ENCODE data around the gene ZNF491.
A peak's percentile ranks its signal among the peaks of the same experiment; 100 is the strongest.

ZNF491 gene

GRCh38 chr19:11759805-11760204 is 38.5 kb upstream of the ZNF491 start:
- H3K36me3 ChIP-seq (replicated peaks) = no peaks in the 10 kb centered on the region
- H3K27ac ChIP-seq = no peak overlapping the region
- no peak overlapping the region for H3K4me3 ChIP-seq (ENCODE audit: low read depth, low read length)
- H3K27me3 ChIP-seq (replicated peaks) = no peaks in the 10 kb centered on the region
- no peak for TF ChIP-seq CTCF (IDR thresholded peaks at IDR 0.05; ENCODE audit: low read depth, low read length, missing control alignments)
- DNase-seq = no peak
- in situ Hi-C loops (cut with HindIII; ENCODE audit: low pct_ligation_motif_present, low sequenced_read_pairs) = no loop called here

DNA sequence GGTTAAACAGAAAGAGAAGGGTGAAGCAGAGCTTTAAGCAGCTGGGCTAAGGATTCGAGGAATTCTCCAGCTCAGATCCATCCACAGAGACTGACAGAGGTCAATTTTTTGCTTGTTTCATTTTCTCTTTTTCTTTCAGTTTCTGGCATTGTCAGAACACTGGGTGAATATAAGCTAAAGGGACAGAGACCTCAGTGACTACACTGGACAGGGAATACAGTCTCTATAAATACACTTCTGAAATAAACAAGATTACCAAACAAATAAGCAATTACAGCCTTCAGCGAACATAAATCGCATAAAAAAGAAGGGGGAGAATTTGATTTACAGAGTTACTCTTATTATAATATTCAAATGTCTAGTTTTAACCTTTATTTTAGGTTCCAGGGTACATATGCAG is 35.2 kb upstream of the ZNF491 start:
- H3K27ac ChIP-seq = no peak overlapping the region
- in situ Hi-C loops (cut with HindIII; ENCODE audit: low pct_ligation_motif_present, low sequenced_read_pairs) = no loop called here
- DNase-seq = no peak
- no peak overlapping the region for H3K4me3 ChIP-seq (ENCODE audit: low read depth, low read length)
- no peaks in the 10 kb centered on the region for H3K27me3 ChIP-seq (replicated peaks)
- no peak for TF ChIP-seq CTCF (IDR thresholded peaks at IDR 0.05; ENCODE audit: low read depth, low read length, missing control alignments)
- no peaks in the 10 kb centered on the region for H3K36me3 ChIP-seq (replicated peaks)

- TF ChIP-seq CTCF (IDR thresholded peaks at IDR 0.05; ENCODE audit: low read depth, low read length, missing control alignments) = no peak
- no peak overlapping the region for H3K4me3 ChIP-seq (ENCODE audit: low read depth, low read length)
- H3K36me3 ChIP-seq (replicated peaks) = no peaks in the 10 kb centered on the region
- H3K27me3 ChIP-seq (replicated peaks) = no peaks in the 10 kb centered on the region
- in situ Hi-C loops (cut with HindIII; ENCODE audit: low pct_ligation_motif_present, low sequenced_read_pairs) = no loop called here
- H3K27ac ChIP-seq = no peak overlapping the region
- DNase-seq = no peak
These were observed 34.7 kb upstream of the ZNF491 start for GRCh38 chr19:11763611-11764010.

DNA sequence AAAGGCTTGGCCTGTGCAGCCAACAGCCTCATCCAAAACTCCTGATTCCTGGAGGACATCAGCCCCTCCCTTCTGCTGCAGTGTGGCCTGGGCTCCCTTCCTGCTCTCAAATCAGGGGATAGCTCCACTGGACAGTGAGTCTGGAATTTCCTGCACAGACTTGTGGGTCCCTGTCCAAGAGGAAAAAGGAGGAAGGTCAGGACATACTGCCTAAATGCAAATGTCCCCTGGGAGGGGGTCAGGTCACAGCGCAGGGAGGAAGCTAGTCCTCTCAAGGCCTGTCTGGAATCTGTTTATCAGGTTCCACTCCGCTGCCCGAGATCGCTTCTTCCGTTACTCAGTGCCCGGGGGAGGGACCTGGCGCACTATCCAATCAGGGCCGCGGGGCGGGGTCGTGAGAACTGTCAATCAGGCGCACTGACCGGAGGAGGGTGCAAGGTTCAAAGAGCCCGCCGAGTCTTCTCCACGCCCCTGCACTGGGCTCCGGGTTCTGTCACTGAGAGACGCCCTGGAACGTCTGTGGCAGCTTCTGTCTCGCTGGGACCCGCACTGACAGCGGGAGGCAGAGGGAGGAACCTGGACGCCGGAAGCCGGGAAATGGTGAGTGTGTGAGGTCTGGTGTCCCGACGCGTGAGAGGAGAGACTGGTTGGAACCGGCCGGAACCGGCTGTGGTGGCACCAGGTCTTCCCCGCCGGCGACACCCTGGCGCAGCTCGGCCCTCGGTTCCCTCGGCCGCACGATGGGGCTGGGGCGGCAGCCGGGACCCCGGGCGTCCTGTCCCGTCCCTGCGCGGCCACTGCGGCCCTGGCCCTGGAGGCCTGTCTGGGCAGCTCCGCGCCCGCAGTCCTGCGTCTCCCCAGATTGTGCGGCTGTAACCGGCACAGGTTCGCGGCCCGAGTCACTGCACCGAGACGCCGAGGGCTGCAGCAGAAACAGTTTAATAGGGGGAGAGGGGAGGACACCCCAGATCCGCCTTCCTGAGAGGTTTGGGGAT is 31.4 kb upstream of the ZNF491 start, which contains the start of gene ZNF441:
Gene ZNF441, plus strand, starts transcription at position 404 of the 995 bp plus-strand sequence. Its CDS starts 194 bp downstream, at position 598.
- H3K36me3 ChIP-seq (replicated peaks) = no peaks in the 10 kb centered on the region
- in situ Hi-C loops (cut with HindIII; ENCODE audit: low pct_ligation_motif_present, low sequenced_read_pairs) = no loop called here
- DNase-seq = peak; percentile 94
- H3K4me3 ChIP-seq (ENCODE audit: low read depth, low read length) = peak within 1 kb of the TSS; percentile 91
- no peak for TF ChIP-seq CTCF (IDR thresholded peaks at IDR 0.05; ENCODE audit: low read depth, low read length, missing control alignments)
- H3K27ac ChIP-seq = peak within 1 kb of the TSS; percentile 71
- H3K27me3 ChIP-seq (replicated peaks) = no peaks in the 10 kb centered on the region

- DNase-seq = peak; percentile 9
- TF ChIP-seq CTCF (IDR thresholded peaks at IDR 0.05; ENCODE audit: low read depth, low read length, missing control alignments) = no peak
- in situ Hi-C loops (cut with HindIII; ENCODE audit: low pct_ligation_motif_present, low sequenced_read_pairs) = no loop called here
- H3K36me3 ChIP-seq (replicated peaks) = no peaks in the 10 kb centered on the region
- H3K4me3 ChIP-seq (ENCODE audit: low read depth, low read length) = peak overlapping the region; percentile 91
- H3K27ac ChIP-seq = peak overlapping the region; percentile 71
- H3K27me3 ChIP-seq (replicated peaks) = no peaks in the 10 kb centered on the region
These were observed 30.6 kb upstream of the ZNF491 start for GRCh38 chr19:11767633-11768133.
